ENCODE data around the gene KLHL10.
"Not testable (repeated sequence)": the region's sequence is repeated elsewhere in the genome, so short reads cannot be mapped to it uniquely, and the experiment has no call there.

KLHL10 gene

DNA sequence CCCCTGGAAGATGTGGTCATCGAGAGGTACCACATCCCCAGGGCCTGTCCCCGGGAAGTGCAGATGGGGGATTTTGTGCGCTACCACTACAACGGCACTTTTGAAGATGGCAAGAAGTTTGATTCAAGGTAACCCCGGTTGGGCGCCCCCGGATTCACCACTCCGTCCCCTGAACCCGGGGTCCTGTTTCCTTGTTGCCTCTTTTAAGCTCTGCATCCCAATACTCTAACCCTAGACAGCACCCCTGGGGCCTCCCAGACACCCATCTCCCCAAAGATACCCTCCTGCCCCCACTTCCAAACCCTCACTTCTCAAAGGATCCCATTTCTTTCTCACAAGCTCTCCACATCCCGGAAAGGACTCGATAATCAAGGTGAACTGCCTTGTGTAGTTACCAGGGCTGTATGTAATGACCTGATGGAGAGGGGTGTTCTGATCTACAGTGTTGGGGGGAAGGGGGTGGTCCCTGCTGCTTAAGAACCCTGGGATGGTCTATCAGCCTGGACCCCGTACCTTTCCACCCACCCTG lies 24.4 kb upstream of the KLHL10 start:
- no peak for DNase-seq (ENCODE audit: low read depth)

DNA sequence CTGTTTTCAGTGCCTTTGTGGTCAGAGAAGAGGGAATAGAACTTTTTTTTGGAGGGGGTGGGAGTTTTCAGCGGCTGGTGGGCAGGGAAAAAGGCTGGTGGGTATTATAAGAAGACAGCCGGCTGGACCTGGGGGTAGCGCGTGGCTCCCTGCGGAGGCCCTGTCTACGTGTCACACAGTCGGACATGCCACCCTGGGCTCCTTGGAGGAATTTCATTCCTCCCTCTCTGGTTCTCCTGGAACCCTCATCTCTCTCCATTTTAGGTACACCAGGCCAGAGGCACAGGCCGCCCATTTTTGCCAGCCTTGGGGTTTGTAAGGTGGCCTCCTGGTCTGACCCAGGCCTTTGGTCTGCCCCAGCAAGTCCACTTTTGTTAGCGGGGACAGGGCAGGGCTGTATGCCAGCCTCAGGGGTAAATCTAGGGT lies 23.9 kb upstream of the KLHL10 start:
- no peak for DNase-seq (ENCODE audit: low read depth)

DNA sequence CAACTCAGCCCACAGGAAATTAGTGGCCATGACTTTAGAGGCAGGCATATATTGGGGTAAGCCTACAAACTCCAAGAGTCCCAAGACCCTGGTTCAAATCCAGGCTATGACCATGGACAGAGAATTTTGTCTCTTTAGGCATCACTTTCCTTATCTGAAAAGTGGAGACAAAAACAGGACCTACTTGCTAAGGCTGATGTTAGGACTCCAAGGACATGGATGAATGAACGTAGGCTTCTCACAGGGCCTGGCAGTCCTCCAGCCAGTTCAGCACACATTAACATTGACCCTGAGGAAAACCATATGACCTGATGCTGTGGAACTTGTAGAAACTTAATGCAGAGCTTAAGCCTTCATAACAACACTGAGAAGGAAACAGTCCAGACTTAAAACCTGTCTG lies 23.4 kb upstream of the KLHL10 start:
- DNase-seq (ENCODE audit: low read depth) = no peak

DNA sequence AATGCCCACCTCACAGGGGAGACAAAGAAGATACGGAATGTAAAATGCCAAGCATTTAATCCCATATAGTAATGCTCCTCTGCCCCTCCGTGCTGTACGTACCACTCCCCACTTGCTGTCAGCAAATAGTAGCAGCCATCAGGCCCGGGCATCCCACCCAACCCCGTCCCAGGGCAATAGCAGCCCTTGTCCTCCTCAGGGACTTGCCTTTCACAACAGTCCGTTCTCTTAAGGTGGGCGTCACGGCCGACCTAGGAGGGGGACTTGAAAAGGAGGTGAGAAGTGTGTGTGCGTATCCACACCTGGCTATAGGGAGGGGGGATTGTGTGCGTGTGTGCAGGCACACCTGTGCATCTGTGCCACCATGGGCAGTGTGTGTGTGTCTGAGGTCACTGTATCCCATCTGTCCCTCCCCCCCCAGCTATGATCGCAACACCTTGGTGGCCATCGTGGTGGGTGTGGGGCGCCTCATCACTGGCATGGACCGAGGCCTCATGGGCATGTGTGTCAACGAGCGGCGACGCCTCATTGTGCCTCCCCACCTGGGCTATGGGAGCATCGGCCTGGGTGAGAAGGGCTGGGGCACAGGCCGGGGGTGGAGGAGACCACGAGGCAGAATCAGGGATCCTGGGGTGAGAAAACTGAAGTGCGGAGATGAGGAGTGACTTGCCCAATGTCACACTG lies 20.8 kb upstream of the KLHL10 start:
- no peak for DNase-seq (ENCODE audit: low read depth)

DNA sequence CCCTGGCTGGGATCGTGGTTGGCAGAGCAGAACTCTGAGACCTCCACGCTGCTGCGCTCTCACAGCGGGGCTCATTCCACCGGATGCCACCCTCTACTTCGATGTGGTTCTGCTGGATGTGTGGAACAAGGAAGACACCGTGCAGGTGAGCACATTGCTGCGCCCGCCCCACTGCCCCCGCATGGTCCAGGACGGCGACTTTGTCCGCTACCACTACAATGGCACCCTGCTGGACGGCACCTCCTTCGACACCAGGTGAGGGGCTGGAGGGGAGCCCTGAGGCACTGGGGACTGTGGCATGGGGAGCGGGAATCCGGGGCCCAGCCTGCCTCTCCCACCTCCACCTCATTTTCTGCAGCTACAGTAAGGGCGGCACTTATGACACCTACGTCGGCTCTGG lies 19.6 kb upstream of the KLHL10 start:
- no peak for DNase-seq (ENCODE audit: low read depth)

DNA sequence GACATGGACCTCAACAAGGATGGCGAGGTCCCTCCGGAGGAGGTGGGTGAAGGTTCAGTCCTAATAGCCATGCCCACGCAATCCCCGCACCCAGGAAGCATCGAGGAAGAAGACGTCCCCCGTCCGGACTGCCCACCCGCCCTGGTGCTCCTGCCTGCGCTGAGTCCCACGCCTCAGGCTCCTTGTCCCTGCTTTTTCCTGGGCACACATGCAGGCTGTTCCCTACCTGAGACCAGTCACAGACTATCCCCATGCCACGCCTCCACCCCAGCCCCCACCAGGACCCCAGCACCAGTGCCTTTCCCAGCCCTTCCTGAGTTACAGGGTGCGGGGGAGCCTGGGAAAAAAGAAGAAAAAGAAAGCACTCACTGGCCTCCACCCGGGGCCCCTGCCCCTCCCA lies 15.8 kb upstream of the KLHL10 start:
- DNase-seq (ENCODE audit: low read depth) = no peak

DNA sequence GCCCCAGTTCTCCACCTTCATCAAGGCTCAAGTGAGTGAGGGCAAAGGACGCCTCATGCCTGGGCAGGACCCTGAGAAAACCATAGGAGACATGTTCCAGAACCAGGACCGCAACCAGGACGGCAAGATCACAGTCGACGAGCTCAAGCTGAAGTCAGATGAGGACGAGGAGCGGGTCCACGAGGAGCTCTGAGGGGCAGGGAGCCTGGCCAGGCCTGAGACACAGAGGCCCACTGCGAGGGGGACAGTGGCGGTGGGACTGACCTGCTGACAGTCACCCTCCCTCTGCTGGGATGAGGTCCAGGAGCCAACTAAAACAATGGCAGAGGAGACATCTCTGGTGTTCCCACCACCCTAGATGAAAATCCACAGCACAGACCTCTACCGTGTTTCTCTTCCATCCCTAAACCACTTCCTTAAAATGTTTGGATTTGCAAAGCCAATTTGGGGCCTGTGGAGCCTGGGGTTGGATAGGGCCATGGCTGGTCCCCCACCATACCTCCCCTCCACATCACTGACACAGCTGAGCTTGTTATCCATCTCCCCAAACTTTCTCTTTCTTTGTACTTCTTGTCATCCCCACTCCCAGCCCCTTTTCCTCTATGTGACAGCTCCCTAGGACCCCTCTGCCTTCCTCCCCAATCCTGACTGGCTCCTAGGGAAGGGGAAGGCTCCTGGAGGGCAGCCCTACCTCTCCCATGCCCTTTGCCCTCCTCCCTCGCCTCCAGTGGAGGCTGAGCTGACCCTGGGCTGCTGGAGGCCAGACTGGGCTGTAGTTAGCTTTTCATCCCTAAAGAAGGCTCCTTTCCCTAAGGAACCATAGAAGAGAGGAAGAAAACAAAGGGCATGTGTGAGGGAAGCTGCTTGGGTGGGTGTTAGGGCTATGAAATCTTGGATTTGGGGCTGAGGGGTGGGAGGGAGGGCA lies 15.1 kb upstream of the KLHL10 start:
- DNase-seq (ENCODE audit: low read depth) = no peak

DNA sequence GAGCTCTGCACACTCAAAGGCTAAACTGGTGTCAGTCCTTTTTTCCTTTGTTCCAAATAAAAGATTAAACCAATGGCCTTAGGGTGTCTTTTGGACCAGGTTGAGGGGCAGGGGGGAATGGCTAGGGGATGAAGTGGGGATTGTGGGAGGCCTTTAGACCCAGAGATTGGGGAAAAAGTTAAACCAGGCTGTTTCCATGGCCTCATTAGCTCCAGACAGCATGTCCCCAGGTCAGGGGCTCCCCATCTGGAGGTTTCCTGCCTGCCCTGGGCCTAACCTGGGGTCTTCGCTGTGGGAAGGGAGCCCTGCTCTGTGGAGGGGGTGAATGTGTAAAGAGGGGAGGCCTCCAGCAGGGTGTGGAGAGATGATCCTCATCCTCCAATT lies 14.5 kb upstream of the KLHL10 start:
- no peak for DNase-seq (ENCODE audit: low read depth)

DNA sequence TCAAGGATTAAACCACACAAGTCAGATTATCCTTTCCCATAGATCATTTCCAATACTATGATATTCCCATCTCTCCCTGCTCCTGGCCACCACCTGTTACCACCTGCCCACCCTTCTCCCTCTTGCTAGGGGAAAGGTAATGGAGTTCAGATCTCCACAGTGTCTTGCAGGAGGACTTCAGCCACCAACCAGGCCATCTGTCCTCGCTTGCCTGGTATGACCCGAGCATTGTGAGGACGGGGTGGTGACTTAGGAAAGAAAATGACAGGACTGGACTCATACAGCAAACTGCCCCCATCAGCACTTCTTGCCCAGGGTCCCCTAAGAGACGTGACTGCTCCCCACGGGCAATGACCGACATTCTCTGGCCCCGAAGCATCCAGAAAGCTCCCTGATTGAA lies 14.0 kb upstream of the KLHL10 start:
- no peak for DNase-seq (ENCODE audit: low read depth)

DNA sequence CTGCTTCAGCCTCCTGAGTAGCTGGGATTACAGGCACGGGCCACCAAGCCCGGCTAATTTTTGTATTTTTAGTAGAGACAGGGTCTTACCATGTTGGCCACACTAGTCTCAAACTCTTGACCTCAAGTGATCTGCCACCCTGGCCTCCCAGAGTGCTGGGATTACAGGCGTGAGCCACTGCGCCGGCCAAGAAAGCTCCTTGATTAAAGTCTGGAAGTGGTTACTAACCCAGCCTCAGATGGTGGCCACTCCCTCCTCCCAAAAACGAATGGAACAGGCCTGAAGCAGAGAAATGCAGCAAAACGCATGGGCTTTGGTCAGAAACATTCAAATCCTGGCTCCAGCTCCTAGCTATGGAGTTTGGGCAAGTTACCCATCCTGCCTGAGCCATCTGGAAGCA lies 13.5 kb upstream of the KLHL10 start:
- no peak for DNase-seq (ENCODE audit: low read depth)

DNA sequence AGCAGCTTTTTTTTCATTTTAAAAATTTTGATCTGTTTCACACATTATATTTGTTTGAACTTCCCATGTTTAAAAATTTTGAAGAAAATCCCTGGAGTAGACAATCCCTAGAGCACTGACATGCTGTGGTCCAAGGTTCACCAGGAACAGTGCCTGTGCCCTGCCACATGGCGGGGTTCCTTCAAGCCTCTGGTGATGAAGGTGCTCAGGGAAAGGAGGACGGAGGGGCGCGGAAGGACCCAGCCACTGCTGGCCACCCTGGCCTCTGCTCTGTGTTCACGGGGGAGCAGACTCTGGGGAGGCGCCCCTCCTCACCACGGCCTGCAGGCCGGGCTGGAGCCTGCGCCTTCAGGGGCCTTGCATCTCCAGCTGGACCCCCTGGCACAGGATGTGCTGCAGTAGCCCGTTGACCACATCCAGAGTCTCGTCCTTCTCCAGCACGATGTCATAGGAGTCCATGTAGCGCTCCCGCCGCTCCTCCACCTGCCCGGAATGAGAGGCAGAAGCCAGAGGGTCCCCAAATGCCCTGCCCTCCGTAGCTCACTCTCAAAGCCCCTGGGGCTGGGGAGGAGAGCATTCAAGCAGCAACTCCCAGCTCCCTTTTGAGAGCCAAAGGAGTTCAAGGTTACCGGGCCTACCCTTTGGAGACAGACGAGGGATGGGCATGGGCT lies 12.3 kb upstream of the KLHL10 start:
- DNase-seq (ENCODE audit: low read depth) = no peak

DNA sequence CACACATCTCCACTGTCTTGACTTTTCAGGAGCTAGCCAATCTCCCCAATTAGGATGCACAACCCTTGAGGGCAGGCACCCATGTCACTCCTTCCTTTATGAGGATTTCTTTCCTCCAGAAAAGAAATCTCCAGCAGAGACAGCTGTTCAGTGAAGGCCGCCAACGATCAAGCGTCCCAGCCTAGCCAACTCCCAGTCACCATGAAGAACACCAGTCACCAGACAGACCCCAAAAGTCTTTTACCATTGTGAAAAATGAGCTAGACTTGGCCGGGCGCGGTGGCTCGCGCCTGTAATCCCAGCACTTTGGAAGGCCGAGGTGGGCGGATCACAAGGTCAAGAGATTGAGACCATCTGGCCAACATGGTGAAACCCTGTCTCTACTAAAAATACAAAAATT lies 7.7 kb upstream of the KLHL10 start:
- not testable (repeated sequence) for DNase-seq (ENCODE audit: low read depth)

DNA sequence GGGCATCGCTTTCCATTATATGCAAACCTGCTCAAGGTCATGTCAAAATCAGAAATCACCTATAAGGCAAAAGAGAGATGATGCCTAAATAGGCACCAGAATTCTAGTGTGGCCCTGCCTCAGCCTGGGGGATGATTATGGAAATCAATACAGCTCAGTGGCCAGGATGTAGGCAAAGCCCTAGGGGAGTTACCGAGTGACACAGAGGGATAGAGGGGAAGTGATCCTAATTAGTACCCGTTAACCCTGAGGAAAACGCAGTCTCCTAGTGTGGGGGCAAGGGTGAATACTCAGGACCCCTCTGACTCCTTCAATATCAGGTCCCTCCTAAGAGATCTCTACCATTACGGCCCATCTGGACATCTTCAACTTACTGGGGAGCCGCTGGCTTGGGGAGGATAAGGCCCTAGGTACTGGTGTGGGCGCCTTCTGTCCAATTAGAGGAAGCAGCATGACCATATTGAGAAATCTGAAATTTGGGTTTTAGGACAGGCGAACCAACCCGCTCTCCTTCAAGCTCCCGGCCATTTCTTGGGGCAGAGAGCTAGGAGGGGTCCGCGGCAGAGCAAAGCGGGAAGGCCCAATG lies 2.3 kb upstream of the KLHL10 start:
- no peak for DNase-seq (ENCODE audit: low read depth)

DNA sequence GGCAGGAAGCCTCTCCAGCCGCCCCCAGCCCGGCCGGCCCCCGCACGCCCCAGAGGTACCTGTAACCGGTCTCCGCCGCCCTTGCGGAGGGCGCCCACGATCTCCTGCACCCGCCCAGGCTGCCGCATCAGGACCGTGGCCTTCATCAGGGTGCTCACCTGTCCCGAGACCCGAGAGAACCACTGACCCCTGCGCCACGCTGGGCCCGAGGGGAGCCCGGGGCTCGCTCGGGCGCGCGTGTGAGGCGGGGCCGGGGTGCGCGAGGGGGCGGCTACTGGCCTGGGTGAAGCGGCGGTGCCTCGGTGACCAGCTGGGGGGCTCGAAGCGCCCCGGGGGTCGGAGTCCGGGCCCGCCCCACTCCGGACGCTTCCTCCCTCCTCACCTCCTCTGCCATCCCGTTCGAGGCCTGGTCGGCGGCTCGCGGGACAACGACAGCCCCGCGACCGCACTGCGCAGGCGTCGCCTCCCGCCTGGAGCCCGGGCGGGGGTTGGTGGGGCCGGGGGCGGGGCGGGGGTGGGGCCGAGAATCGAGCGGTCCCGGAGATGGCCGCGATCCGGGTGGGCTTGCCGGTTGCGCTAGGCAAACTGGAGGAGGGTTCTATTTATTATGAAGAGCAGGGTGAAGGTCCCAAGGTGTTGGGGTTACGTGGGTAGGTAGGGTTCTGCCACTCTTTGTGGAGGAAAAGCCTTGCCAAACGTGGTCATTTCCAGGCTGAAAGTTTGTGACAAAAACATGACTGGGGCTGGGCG lies 1.6 kb upstream of the KLHL10 start, which contains the start of gene NT5C3B:
NT5C3B (minus strand) TSS at position 433 of the 750 bp plus-strand sequence; CDS start at position 394, 39 bp downstream.
- no peak for DNase-seq (ENCODE audit: low read depth)

DNA sequence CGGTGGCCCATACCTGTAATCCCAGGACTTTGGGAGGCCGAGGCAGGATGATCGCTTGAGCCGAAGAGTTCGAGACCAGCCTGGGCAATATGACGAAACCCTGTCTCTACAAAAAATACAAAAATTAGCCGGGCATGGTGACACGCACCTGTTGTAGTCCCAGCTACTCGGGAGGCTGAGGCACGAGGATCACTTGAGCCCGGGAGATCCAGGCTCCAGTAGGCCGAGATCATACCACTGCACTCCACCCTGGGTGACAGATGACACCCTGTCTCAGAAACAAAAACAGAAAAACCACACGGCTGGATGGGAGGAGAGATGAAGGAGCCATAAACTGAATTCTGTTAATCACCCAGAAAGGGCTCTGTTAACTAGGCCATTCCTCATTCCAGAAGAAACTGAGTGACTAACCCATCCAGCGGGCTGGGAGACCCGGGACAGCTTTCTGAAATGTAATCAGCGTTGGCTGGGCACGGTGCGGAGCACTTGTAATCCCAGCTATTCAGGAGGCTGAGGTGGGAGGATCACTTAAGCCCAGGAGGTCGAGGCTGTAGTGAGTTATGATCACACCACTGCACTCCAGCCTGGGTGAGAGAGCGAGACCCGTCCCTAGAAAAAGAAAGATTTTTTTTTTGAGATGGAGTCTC lies 952 bp upstream of the KLHL10 start:
- DNase-seq (ENCODE audit: low read depth) = no peak

DNA sequence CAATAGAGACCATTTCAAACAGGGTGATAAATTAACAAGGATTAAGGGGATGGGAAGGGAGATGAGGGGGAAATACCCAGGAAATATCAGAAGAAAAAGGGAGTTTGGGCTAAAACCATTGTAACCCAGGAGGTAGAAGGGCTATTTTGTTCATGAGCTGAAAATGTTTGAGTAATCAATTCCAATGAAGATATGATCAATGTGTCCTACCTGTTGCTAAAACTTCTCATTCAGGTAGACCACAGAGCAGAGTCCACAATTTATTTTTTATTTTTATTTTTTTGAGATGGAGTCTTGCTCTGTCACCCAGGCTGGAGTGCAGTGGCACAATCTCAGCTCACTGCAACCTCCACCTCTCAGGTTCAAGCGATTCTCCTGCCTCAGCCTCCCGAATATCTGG lies 1.8 kb downstream of the KLHL10 start:
- not testable (repeated sequence) for DNase-seq (ENCODE audit: low read depth)

DNA sequence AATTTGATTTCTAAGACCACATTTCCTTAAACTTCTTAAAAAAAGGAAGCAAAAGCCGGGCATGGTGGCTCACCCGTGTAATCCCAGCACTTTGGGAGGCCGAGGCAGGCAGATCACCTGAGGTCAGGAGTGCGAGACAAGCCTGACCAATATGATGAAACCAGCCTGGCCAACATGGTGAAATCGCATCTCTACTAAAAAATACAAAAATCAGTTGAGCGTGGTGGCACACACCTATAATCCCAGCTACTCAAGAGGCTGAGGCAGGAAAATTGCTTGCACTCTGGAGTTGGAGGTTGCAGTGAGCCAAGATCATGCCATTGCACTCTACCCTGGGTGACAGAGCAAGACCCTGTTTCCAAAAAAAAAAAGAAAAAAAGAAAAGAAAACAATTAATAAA lies 3.2 kb downstream of the KLHL10 start:
- DNase-seq (ENCODE audit: low read depth) = not testable (repeated sequence)

DNA sequence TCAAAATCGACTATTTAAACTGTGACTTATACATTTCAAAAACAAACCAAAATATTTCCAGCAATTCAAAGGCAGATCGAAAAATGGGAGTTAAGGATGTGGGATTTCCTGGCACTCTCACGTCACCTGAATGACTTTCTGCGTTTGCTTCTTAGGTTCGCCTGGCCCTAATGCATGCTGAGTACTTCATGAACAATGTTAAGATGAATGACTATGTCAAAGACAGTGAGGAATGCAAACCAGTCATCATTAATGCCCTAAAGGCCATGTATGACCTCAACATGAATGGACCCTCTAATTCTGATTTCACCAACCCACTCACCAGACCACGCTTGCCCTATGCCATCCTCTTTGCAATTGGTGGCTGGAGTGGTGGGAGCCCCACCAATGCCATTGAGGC lies 7.3 kb downstream of the KLHL10 start:
- no peak for DNase-seq (ENCODE audit: low read depth)

DNA sequence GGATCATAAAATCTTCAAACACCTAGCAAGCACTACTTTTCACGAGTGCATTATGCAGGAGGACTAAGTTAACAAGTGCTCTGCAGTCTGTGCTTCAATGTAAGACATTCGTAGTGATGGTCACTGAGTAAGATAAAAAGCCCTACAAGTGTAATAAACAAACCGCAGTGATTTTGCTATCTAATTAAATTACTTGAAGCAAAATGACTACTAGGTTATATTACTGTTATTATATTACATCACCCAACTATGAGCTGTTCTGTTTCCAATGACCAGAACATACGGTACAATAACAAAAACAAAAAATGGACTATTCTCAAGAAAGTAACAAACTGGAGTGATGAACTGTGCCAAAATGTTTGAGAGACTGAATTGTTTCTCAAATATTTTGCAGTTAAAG lies 11.2 kb downstream of the KLHL10 start:
- no peak for DNase-seq (ENCODE audit: low read depth)

DNA sequence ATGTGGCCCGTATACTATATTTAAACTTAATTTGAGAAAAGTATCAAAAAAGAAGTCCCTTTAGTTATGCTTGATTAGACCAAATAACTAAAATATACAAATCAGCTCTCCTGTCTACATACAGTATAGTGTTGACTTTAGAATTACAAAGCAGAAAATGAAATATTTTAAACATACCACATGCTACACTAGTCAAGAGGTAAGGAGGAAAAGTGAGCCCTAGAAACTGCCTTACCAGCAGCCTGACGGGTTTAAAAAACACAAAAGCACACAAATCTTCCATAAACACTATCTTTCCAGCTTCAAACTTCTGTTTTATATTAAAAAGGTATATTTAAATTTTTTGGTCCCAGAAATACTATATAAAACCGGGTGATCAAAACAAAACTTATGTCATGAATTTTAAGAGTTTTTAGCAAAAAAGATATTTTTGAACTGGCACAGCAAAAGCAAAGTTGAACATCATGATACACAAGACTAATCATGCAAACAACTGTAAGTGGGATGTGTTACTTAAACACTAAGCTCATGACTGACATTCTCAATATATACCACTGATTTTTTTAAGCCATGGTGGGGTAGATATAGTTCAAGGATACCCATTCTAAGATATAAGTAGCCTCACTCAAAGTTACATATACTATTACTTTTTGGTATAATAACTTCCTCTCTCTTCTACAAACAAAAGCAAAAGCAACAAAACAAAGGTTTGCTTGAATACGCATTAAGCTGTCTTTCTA lies 11.8 kb downstream of the KLHL10 start:
- no peak for DNase-seq (ENCODE audit: low read depth)
